Measurements from ENCODE around the gene HIKESHI.
"Not testable (repeated sequence)": the region's sequence is repeated elsewhere in the genome, so short reads cannot be mapped to it uniquely, and the experiment has no call there.

Gene HIKESHI

GRCh38 chr11:86294026-86294425 is 8.0 kb upstream of the HIKESHI start:
- no peak overlapping the region for H3K4me3 ChIP-seq (ENCODE audit: low read length)
- no peak overlapping the region for H3K9ac ChIP-seq (ENCODE audit: low read depth, low read length)
- no peaks in the 10 kb centered on the region for H3K9me3 ChIP-seq (ENCODE audit: insufficient read depth, low read depth, low read length)
- H3K4me1 ChIP-seq (ENCODE audit: insufficient read depth, low read length), result 0 out of 2 replicates have a peak, but pooled peaks cover 4% of the 10 kb centered on the region
- H3K36me3 ChIP-seq (ENCODE audit: insufficient read depth, low read length), result no peaks in the 10 kb centered on the region
- no peak overlapping the region for H3K27ac ChIP-seq (ENCODE audit: low read depth, low read length)
- no peaks in the 10 kb centered on the region for H3K27me3 ChIP-seq (ENCODE audit: insufficient read depth, low read length)

- Histone ChIP-seq H3K9me3 (ENCODE audit: insufficient read depth, low read depth, low read length) (no peaks in the 10 kb centered on the region), H3K36me3 (ENCODE audit: insufficient read depth, low read length) (peaks cover 3% of the 10 kb centered on the region; the same call in 1 of the 2 replicates), H3K27ac (ENCODE audit: low read depth, low read length) (no peak overlapping the region), H3K27me3 (ENCODE audit: insufficient read depth, low read length) (peaks cover 5% of the 10 kb centered on the region; the same call in 1 of the 2 replicates), H3K9ac (ENCODE audit: low read depth, low read length) (no peak overlapping the region), H3K4me3 (ENCODE audit: low read length) (peak overlapping the region; percentile 93), H3K4me1 (ENCODE audit: insufficient read depth, low read length) (no peaks in the 10 kb centered on the region; the same call in 1 of the 2 replicates)
- 11% methylated on average over 6 of the region's 6 CpGs for WGBS
These were observed 323 bp upstream of the HIKESHI start for GRCh38 chr11:86301742-86302091.

DNA sequence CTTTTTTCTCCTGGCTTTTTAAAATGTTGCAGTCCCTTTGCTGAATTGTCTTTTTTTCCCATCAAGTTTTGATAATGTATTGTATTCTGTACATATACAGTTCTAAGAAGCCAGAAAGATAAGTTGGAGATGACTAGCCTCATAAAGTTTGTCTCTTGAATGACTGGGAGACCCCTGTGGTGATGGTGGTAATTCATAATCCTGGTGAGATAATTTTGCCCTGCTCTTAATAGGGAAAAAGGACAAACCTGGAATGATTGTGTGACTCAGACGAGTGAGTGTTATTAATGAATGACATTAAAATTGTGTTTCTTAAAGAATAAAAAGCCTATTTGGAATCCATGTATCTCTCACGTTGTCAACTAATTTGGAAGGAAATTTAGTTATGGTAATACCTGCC is 1.2 kb downstream of the HIKESHI start:
- WGBS, result 84% methylated on average over 2 of the region's 2 CpGs
- Histone ChIP-seq H3K9ac (ENCODE audit: low read depth, low read length) (peak overlapping the region; percentile 88), H3K9me3 (ENCODE audit: insufficient read depth, low read depth, low read length) (no peaks in the 10 kb centered on the region), H3K36me3 (ENCODE audit: insufficient read depth, low read length) (peaks cover 3% of the 10 kb centered on the region; the same call in 1 of the 2 replicates), H3K4me1 (ENCODE audit: insufficient read depth, low read length) (no peaks in the 10 kb centered on the region; the same call in 1 of the 2 replicates), H3K4me3 (ENCODE audit: low read length) (peak overlapping the region; percentile 93), H3K27ac (ENCODE audit: low read depth, low read length) (no peak overlapping the region), H3K27me3 (ENCODE audit: insufficient read depth, low read length) (peaks cover 5% of the 10 kb centered on the region; the same call in 1 of the 2 replicates)

- H3K27me3 ChIP-seq (ENCODE audit: insufficient read depth, low read length); H3K9ac ChIP-seq (ENCODE audit: low read depth, low read length); H3K9me3 ChIP-seq (ENCODE audit: insufficient read depth, low read depth, low read length); H3K4me3 ChIP-seq (ENCODE audit: low read length); H3K4me1 ChIP-seq (ENCODE audit: insufficient read depth, low read length); H3K36me3 ChIP-seq (ENCODE audit: insufficient read depth, low read length); H3K27ac ChIP-seq (ENCODE audit: low read depth, low read length): not testable (repeated sequence)
- WGBS, result no CpG with 5 or more reads among the region's 4 CpGs
These were observed 6.7 kb downstream of the HIKESHI start for GRCh38 chr11:86308710-86309109.

DNA sequence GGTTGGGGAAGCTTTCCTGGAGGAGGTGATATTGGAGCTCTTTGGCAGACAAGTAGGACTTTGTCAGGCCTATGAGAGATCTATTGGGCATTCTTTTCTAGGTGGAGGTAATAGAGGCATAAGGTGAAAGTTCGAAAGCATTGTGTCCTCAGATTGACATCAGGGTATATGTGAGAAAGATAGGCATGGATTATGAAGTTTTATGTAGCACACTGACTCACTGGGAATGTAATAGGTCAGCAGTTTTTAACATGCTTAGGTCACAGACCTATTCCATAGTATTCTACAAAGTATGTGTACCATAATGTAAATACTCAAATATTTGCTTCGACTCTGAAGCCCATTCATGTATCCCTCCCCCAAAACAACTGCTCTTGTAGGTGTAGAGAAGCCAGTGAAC is 11.8 kb downstream of the HIKESHI start:
- H3K36me3 ChIP-seq (ENCODE audit: insufficient read depth, low read length), result peaks cover 32% of the 10 kb centered on the region
- no peaks in the 10 kb centered on the region for H3K27me3 ChIP-seq (ENCODE audit: insufficient read depth, low read length)
- WGBS, result 98% methylated on average over 1 of the region's 2 CpGs
- H3K4me1 ChIP-seq (ENCODE audit: insufficient read depth, low read length), result no peaks in the 10 kb centered on the region
- H3K4me3 ChIP-seq (ENCODE audit: low read length), result no peak overlapping the region
- H3K9ac ChIP-seq (ENCODE audit: low read depth, low read length), result no peak overlapping the region
- H3K9me3 ChIP-seq (ENCODE audit: insufficient read depth, low read depth, low read length), result no peaks in the 10 kb centered on the region
- no peak overlapping the region for H3K27ac ChIP-seq (ENCODE audit: low read depth, low read length)

GRCh38 chr11:86314636-86315035 is 12.6 kb downstream of the HIKESHI start:
- H3K27me3 ChIP-seq (ENCODE audit: insufficient read depth, low read length), result no peaks in the 10 kb centered on the region
- no peaks in the 10 kb centered on the region for H3K9me3 ChIP-seq (ENCODE audit: insufficient read depth, low read depth, low read length)
- 80% methylated on average over 2 of the region's 2 CpGs for WGBS
- H3K4me1 ChIP-seq (ENCODE audit: insufficient read depth, low read length), result no peaks in the 10 kb centered on the region
- peaks cover 39% of the 10 kb centered on the region for H3K36me3 ChIP-seq (ENCODE audit: insufficient read depth, low read length)
- H3K4me3 ChIP-seq (ENCODE audit: low read length), result no peak overlapping the region
- H3K27ac ChIP-seq (ENCODE audit: low read depth, low read length), result no peak overlapping the region
- H3K9ac ChIP-seq (ENCODE audit: low read depth, low read length), result no peak overlapping the region

DNA sequence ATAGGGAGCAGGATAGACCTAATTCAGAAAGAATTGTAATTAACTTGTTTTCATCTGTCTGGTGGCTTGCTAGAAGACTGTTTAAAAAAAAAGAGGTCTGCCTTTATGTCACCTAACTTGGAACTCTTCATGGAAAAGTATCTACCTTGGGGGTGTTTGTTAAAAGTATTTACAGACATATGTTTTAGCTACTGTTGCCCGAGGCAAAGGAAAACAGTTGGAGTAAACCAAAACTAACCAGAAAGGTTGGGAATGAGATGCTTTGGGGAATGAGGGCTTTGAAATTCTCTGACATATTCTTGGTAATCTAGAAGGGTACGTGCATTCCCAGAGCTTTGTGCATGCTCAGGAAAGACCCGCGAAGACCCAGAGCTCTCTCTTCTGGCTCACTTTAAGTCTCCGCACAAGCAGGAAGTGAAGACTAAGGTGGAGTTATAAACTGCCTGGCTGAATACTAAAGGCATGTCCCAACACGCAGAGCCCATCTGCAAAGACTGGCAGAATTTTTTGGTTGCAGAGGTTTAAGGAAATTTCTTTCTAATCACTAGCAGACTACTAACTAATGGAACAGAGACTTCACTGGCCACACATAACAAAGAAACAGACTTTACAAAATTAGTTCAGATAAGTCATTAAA is 33.2 kb downstream of the HIKESHI start:
- Histone ChIP-seq H3K36me3 (ENCODE audit: insufficient read depth, low read length) (peaks cover 47% of the 10 kb centered on the region), H3K4me1 (ENCODE audit: insufficient read depth, low read length) (no peaks in the 10 kb centered on the region), H3K27ac (ENCODE audit: low read depth, low read length) (no peak overlapping the region), H3K9ac (ENCODE audit: low read depth, low read length) (no peak overlapping the region), H3K9me3 (ENCODE audit: insufficient read depth, low read depth, low read length) (no peaks in the 10 kb centered on the region), H3K27me3 (ENCODE audit: insufficient read depth, low read length) (no peaks in the 10 kb centered on the region), H3K4me3 (ENCODE audit: low read length) (no peak overlapping the region)
- 95% methylated on average over 6 of the region's 6 CpGs for WGBS

GRCh38 chr11:86337227-86337626 is 35.2 kb downstream of the HIKESHI start:
- WGBS, result 92% methylated on average over 2 of the region's 2 CpGs
- Histone ChIP-seq H3K27me3 (ENCODE audit: insufficient read depth, low read length) (no peaks in the 10 kb centered on the region), H3K4me3 (ENCODE audit: low read length) (no peak overlapping the region), H3K9ac (ENCODE audit: low read depth, low read length) (no peak overlapping the region), H3K27ac (ENCODE audit: low read depth, low read length) (no peak overlapping the region), H3K36me3 (ENCODE audit: insufficient read depth, low read length) (peaks cover 47% of the 10 kb centered on the region), H3K9me3 (ENCODE audit: insufficient read depth, low read depth, low read length) (no peaks in the 10 kb centered on the region), H3K4me1 (ENCODE audit: insufficient read depth, low read length) (no peaks in the 10 kb centered on the region)

GRCh38 chr11:86341382-86341781 is 39.3 kb downstream of the HIKESHI start:
- 86% methylated on average over 3 of the region's 3 CpGs for WGBS
- Histone ChIP-seq H3K27ac (ENCODE audit: low read depth, low read length) (no peak overlapping the region), H3K9ac (ENCODE audit: low read depth, low read length) (no peak overlapping the region), H3K4me1 (ENCODE audit: insufficient read depth, low read length) (no peaks in the 10 kb centered on the region; the same call in 1 of the 2 replicates), H3K27me3 (ENCODE audit: insufficient read depth, low read length) (no peaks in the 10 kb centered on the region), H3K9me3 (ENCODE audit: insufficient read depth, low read depth, low read length) (no peaks in the 10 kb centered on the region), H3K36me3 (ENCODE audit: insufficient read depth, low read length) (peaks cover 37% of the 10 kb centered on the region), H3K4me3 (ENCODE audit: low read length) (no peak overlapping the region)

DNA sequence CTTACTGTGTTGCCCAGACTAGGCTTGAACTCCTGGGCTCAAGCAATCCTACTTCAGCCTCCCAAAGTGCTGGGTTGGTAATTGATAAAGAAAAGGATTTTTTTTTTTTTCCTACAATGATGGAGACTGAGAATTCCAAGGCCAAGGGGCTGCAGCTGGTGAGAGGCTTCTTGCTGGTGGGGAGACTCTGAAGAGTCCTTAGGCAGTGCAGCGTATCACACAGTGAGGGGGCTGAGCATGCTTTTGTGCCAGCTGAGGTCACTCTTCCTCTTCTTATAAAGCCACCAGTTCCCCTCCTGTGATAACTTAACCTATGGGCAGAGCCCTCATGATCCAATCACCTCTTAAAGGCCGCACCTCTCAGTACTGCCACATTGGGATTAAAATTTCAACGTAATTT is 44.5 kb downstream of the HIKESHI start:
- Histone ChIP-seq H3K27ac (ENCODE audit: low read depth, low read length) (no peak overlapping the region), H3K36me3 (ENCODE audit: insufficient read depth, low read length) (peaks cover 15% of the 10 kb centered on the region), H3K27me3 (ENCODE audit: insufficient read depth, low read length) (no peaks in the 10 kb centered on the region), H3K9ac (ENCODE audit: low read depth, low read length) (no peak overlapping the region), H3K4me3 (ENCODE audit: low read length) (no peak overlapping the region), H3K9me3 (ENCODE audit: insufficient read depth, low read depth, low read length) (no peaks in the 10 kb centered on the region), H3K4me1 (ENCODE audit: insufficient read depth, low read length) (no peaks in the 10 kb centered on the region; the same call in 1 of the 2 replicates)
- WGBS, result 92% methylated on average over 3 of the region's 3 CpGs

- WGBS, result 83% methylated on average over 4 of the region's 4 CpGs
- H3K9ac ChIP-seq (ENCODE audit: low read depth, low read length), result no peak overlapping the region
These were observed 53.2 kb downstream of the HIKESHI start for GRCh38 chr11:86355256-86355655.

GRCh38 chr11:86357412-86357811 is 55.4 kb downstream of the HIKESHI start:
- Histone ChIP-seq H3K9ac (ENCODE audit: low read depth, low read length) (0 out of 2 replicates have a peak overlapping the region, but pooled peaks have one; percentile 13), H3K27ac (ENCODE audit: low read depth, low read length) (peak overlapping the region; percentile 92; the same call in 1 of the 2 replicates), H3K4me1 (ENCODE audit: insufficient read depth, low read length) (peaks cover 18% of the 10 kb centered on the region)
- H3K4me3 ChIP-seq (ENCODE audit: low read length); H3K27me3 ChIP-seq (ENCODE audit: insufficient read depth, low read length); H3K9me3 ChIP-seq (ENCODE audit: insufficient read depth, low read depth, low read length); H3K36me3 ChIP-seq (ENCODE audit: insufficient read depth, low read length): not testable (repeated sequence)
- WGBS, result 47% methylated on average over 4 of the region's 4 CpGs

More at GRCh38 chr11:86355256-86355655, 53.2 kb downstream of the HIKESHI start:
- Histone ChIP-seq H3K36me3 (ENCODE audit: insufficient read depth, low read length) (no peaks in the 10 kb centered on the region), H3K27ac (ENCODE audit: low read depth, low read length) (no peak overlapping the region), H3K4me1 (ENCODE audit: insufficient read depth, low read length) (peaks cover 18% of the 10 kb centered on the region), H3K4me3 (ENCODE audit: low read length) (no peak overlapping the region), H3K9me3 (ENCODE audit: insufficient read depth, low read depth, low read length) (no peaks in the 10 kb centered on the region), H3K27me3 (ENCODE audit: insufficient read depth, low read length) (no peaks in the 10 kb centered on the region)
